ENCODE data around the gene NPEPL1. TPM values are rescaled to one million over a fixed set of nuclear protein-coding genes. Genes with fewer than 3 reads are reported as not detected.

The NPEPL1 gene
- total RNA-seq, 1 donor from 2014 or later, result 31.3 TPM

DNA sequence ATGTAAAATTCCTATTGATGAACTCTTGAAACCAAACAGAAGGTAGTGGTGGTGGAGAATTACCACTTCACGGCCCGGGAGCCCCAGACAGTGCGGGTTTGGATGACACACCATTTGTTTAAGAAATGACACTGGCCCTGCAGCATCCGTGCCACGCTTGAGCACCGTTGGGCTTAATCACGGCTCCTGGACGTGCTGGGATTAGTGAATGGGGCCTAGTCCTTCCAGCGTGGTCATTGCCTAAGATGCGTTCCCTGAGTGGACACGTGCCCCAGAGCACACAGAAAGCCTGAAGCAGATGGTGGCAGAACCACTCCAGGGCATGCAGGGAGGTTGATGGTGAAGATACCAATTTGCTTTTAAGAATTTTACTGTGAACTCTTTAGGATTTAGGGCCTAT lies 27.0 kb upstream of the NPEPL1 start:
- Mint-ChIP-seq H3K4me3 (ENCODE audit: unreplicated experiment) (no peak overlapping the region), H3K9me3 (ENCODE audit: low read depth) (no peaks in the 10 kb centered on the region), H3K27me3 (ENCODE audit: low read depth) (no peaks in the 10 kb centered on the region), H3K36me3 (ENCODE audit: low read depth) (peaks cover 18% of the 10 kb centered on the region), H3K27ac (ENCODE audit: unreplicated experiment) (no peak overlapping the region), H3K4me1 (ENCODE audit: low read depth) (no peaks in the 10 kb centered on the region)
- TF ChIP-seq, protein P1, sequence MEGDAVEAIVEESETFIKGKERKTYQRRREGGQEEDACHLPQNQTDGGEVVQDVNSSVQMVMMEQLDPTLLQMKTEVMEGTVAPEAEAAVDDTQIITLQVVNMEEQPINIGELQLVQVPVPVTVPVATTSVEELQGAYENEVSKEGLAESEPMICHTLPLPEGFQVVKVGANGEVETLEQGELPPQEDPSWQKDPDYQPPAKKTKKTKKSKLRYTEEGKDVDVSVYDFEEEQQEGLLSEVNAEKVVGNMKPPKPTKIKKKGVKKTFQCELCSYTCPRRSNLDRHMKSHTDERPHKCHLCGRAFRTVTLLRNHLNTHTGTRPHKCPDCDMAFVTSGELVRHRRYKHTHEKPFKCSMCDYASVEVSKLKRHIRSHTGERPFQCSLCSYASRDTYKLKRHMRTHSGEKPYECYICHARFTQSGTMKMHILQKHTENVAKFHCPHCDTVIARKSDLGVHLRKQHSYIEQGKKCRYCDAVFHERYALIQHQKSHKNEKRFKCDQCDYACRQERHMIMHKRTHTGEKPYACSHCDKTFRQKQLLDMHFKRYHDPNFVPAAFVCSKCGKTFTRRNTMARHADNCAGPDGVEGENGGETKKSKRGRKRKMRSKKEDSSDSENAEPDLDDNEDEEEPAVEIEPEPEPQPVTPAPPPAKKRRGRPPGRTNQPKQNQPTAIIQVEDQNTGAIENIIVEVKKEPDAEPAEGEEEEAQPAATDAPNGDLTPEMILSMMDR (IDR thresholded peaks at IDR 0.05), result no peak
- DNase-seq (ENCODE audit: low spot score), result no peak

- H3K4me3 Mint-ChIP-seq (ENCODE audit: unreplicated experiment), result no peak overlapping the region
- no peaks in the 10 kb centered on the region for H3K27me3 Mint-ChIP-seq (ENCODE audit: low read depth)
- H3K36me3 Mint-ChIP-seq (ENCODE audit: low read depth), result peaks cover 20% of the 10 kb centered on the region
- no peaks in the 10 kb centered on the region for H3K9me3 Mint-ChIP-seq (ENCODE audit: low read depth)
- no peaks in the 10 kb centered on the region for H3K4me1 Mint-ChIP-seq (ENCODE audit: low read depth)
- TF ChIP-seq, protein P1 (IDR thresholded peaks at IDR 0.05), result no peak
- H3K27ac Mint-ChIP-seq (ENCODE audit: unreplicated experiment), result no peak overlapping the region
- DNase-seq (ENCODE audit: low spot score), result no peak
These were observed 25.9 kb upstream of the NPEPL1 start for GRCh38 chr20:58666702-58667101.

- Mint-ChIP-seq H3K27me3 (ENCODE audit: low read depth) (no peaks in the 10 kb centered on the region), H3K4me3 (ENCODE audit: unreplicated experiment) (no peak overlapping the region), H3K36me3 (ENCODE audit: low read depth) (peaks cover 17% of the 10 kb centered on the region), H3K4me1 (ENCODE audit: low read depth) (no peaks in the 10 kb centered on the region), H3K27ac (ENCODE audit: unreplicated experiment) (no peak overlapping the region), H3K9me3 (ENCODE audit: low read depth) (no peaks in the 10 kb centered on the region)
- DNase-seq (ENCODE audit: low spot score), result no peak
- TF ChIP-seq, protein P1 (IDR thresholded peaks at IDR 0.05), result no peak
These were observed 24.6 kb upstream of the NPEPL1 start for GRCh38 chr20:58667975-58668374.

- no peak for DNase-seq (ENCODE audit: low spot score)
- no peaks in the 10 kb centered on the region for H3K4me1 Mint-ChIP-seq (ENCODE audit: low read depth)
- no peaks in the 10 kb centered on the region for H3K9me3 Mint-ChIP-seq (ENCODE audit: low read depth)
- TF ChIP-seq, protein P1 (IDR thresholded peaks at IDR 0.05), result no peak
- no peak overlapping the region for H3K4me3 Mint-ChIP-seq (ENCODE audit: unreplicated experiment)
- peaks cover 17% of the 10 kb centered on the region for H3K36me3 Mint-ChIP-seq (ENCODE audit: low read depth)
- no peak overlapping the region for H3K27ac Mint-ChIP-seq (ENCODE audit: unreplicated experiment)
- no peaks in the 10 kb centered on the region for H3K27me3 Mint-ChIP-seq (ENCODE audit: low read depth)
These were observed 23.7 kb upstream of the NPEPL1 start for GRCh38 chr20:58668901-58669286.

GRCh38 chr20:58669287-58670006 lies 23.2 kb upstream of the NPEPL1 start:
- H3K36me3 Mint-ChIP-seq (ENCODE audit: low read depth), result peaks cover 18% of the 10 kb centered on the region
- no peaks in the 10 kb centered on the region for H3K4me1 Mint-ChIP-seq (ENCODE audit: low read depth)
- TF ChIP-seq, protein P1 (IDR thresholded peaks at IDR 0.05), result no peak
- no peak overlapping the region for H3K27ac Mint-ChIP-seq (ENCODE audit: unreplicated experiment)
- H3K9me3 Mint-ChIP-seq (ENCODE audit: low read depth), result no peaks in the 10 kb centered on the region
- DNase-seq (ENCODE audit: low spot score), result no peak
- no peak overlapping the region for H3K4me3 Mint-ChIP-seq (ENCODE audit: unreplicated experiment)
- no peaks in the 10 kb centered on the region for H3K27me3 Mint-ChIP-seq (ENCODE audit: low read depth)
